Lung microvascular endothelial cell (primary cell): ENCODE results near the gene RFTN2. TPM values are rescaled to one million over a fixed set of nuclear protein-coding genes. Genes with fewer than 3 reads are reported as not detected.
"Not testable (repeated sequence)": the region's sequence is repeated elsewhere in the genome, so short reads cannot be mapped to it uniquely, and the experiment has no call there.

Source experiments
- DNase-seq, 2 donors: peaks; one replicate each; pipeline versions ENCODE4 v3.0.0 to v3.0.0-alpha.2; 2010; ENCODE audit warnings: low read depth in 2 of 2
- total RNA-seq: library from RNA; depleted of rRNA; stranded (reverse); fragments of >200 nt; gene quantifications from 2 replicates; pipeline ENCODE4 v1.2.1, GENCODE V29; 2014

RFTN2 gene
- total RNA-seq, 1 donor from 2014 or later, result 13.3 TPM

DNA sequence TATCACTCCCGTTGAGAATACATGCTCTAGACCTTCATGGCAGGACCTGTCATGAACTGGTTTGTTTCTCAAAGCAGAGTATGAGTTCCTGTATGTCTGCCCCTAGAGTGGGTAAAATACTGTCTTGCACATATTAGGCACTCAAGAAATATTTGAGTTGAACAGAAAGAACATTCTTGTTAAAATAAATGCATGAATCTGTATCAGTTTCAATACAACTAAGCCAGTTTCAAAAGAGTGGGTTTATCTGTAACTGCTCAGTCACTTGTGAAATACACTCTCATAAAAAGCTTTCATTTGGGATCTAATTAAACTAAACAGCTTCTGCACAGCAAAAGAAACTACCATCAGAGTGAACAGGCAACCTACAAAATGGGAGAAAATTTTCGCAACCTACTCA lies 69.2 kb downstream of the RFTN2 start:
- no peak for DNase-seq

DNA sequence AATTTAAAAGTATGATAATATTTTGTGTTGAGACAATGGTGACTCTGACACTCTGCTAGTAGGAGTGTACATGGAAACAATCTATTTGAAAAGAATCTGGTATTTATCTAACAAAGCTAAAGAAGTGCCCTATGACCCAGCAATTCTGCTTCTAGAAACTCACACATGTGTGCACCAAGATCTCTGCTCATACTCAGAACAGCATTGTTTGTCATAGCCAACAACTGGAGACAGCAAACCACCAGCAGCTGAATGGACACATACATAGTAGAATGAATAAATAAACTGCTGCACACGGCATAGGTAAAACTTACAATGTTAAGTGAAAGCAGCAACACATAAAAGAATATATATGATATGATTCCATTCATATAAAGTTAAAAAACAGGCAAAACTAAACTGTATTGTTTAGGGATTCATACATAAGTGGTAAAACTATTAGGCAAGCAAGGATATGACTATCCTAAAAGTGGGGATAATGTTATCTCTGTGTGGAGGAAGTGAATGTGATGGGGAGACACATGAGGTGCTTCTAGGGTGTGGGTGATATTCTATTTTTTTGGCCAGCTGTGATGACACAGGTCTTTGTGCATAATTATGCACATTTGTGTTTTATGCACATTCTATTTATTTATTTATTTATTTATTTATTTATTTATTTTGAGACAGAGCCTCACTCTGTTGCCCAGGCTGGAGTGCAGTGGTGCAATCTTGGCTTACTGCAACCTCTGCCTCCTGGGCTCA lies 71.1 kb downstream of the RFTN2 start:
- no peak for DNase-seq

DNA sequence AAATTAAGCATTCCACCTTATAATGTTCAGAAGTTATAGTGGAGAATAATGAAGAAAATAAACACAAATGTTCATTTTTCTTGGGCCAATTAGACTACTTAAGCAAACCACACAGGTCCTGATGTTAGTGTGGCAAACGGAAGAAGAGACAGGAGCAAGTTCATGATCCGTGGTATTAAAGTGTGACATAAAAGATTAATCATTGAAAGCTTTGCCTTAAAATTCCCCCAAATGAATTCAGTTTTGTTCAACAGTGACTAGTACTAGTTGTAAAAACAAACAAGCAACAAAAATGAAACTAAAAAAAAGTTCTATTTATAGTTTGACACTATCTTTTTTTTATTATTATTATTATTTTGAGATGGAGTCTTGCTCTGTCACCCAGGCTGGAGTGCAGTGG lies 73.7 kb downstream of the RFTN2 start:
- no peak for DNase-seq

DNA sequence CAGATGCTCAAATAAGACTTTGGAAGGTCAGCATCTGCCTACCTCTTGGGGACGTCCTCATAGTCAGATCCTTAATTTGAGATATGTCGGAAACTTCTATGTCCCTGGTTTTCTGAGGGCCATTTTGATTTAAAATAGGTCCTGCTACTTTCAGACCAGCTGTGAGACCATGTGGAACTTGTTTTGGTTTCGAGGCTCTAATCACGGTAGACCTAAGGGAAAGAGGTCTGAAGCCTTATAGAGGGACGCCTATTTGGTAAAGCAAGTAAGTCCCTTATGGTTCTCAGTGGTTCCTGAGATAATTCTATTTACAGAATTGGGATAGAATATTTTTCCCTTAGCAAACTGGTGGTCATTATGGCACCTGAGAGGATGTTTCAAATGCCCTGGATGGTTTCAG lies 75.1 kb downstream of the RFTN2 start:
- no peak for DNase-seq

DNA sequence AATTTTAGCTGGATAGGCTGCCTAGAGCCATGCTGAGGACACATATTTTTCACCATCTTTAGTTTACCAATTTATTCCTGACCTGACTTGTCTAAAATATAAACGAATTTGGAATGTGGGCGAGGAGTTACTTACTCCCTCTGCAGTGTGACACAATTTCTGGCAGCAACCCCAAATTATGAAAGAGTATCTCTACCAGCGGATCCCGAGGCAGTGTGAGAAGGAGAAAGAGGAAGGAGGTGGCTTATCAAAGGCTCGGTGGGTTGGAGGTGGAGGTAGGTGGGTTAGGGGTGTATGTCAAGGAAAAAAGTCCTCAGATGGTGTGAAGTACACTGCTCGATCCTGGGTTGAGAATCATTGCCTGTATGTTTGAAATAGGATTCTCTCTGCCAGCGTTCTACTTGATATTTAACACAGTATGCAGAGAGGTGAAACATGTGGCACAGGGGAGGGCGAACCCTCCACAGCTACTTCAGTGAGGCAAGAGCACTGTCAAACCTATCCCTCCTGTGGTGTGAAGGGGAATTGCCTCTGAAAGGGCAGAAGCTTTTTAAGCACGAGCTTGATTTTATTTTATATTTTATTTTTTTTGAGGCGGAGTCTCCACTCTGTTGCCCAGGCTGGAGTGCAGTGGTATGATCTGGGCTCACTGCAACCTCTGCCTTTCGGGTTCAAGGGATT lies 76.0 kb downstream of the RFTN2 start:
- peak; percentile 31 to 68 for DNase-seq

DNA sequence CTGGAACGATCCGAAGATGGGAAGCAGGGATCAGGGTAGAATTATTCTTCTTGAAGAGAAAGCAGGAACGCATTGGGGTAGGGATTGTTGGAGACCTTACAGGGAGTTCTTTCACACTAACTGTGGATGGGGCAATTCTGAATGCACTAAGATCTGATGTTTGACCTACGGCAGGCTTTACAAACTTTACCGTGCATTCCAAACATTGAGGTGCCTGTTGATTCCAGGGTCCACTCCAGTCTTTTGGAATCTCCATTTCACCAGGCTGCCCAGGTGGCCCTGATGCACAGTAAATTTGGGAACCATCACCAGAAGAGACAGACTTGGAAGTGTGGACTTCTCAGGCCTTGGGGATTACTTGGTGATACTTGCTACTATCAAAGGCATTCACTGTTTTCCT lies 76.9 kb downstream of the RFTN2 start:
- DNase-seq, result no peak

DNA sequence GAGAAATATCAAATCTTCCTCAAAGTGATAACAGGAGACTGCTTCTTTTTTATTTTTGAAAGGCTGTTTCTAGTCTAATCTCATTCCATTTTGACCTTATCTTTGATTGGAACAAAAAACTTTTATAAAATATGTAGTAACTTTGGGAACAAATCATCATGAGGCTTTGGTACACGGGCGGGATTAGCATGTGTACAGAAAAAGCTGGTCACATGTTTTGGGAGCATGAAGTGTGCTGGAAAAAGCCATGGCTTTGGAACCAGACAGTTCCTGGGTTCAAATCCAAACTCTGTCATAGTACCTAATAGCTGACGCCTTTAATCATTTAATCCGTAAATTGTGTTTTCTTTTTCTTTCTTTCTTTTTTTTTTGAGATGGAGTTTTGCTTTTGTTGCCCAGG lies 78.2 kb downstream of the RFTN2 start:
- DNase-seq, result no peak

DNA sequence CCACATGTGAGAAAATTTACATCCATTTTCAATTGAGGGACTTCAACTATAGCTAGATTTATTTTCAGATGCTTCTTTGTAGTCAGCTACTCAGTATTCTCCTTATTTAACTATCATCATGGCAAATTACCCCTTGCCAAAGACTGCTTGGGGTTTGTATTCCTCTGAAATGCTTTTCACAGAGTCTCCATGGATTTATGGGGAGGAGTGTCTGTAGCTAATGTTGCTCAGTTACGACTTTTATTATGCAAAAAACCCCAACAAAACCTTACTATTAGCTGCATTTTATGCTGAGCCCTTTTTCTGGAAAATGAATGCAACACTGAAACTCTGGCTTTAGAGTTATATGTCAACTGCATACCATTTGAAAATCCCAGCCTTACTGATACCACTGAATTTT lies 78.6 kb downstream of the RFTN2 start:
- no peak for DNase-seq

DNA sequence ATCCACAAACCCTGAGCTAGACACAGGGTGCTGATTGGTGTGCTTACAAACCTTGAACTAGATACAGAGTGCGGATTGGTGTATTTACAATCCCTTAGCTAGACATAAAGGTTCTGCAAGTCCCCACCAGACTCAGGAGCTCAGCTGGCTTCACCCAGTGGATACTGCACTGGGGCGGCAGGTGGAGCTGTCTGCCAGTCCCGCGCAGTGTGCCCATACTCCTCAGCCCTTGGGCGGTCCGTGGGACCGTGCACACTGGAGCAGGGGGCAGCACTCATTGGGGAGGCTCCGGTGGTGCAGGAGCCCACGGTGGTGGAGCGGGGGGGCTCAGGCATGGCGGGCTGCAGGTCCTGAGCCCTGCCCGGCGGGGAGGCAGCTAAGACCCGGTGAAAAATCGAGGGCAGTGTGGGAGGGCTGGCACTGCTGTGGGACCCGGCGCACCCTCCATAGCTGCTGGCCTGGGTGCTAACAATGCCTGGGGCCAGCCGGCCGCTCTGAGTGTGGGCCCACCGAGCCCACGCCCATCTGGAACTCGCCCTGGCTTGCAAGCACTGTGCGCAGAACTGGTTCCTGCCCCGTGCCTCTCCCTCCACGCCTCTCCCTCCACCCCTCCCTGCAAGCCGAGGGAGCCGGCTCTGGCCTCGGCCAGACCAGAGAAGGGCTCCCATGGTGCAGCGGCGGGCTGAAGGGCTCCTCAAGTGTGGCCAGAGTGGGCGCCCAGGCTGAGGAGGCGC lies 83.9 kb downstream of the RFTN2 start:
- no peak for DNase-seq

DNA sequence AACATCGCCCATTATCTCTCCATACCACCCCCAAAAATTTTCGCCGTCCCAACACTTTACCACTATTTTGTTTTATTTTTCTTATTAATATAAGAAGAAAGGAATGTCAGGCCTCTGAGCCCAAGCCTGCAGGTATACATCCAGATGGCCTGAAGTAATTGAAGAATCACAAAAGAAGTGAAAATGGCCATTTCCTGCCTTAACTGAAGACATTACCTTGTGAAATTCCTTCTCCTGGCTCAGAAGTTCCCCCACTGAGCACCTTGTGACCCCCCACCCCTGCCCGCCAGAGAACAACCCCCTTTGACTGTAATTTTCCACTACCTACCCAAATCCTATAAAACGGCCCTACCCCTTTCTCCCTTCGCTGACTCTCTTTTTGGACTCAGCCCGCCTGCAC lies 88.1 kb downstream of the RFTN2 start:
- not testable (repeated sequence) for DNase-seq

DNA sequence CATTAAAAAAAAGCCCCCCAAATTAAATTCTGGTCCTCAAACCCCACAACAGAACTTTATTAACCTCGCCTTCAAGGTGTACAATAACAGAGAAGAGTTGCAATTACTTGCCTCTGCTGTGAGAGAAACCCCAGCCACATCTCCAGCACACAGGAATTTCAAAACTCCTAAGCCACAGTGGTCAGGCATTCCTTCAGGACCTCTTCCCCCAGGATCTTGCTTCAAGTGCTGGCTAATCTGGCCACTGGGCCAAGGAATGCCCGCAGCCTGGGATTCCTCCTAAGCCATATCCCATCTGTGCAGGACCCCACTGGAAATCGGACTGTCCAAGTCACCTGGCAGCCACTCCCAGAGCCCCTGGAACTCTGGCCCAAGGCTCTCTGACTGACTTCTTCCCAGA lies 95.2 kb downstream of the RFTN2 start:
- not testable (repeated sequence) for DNase-seq

DNA sequence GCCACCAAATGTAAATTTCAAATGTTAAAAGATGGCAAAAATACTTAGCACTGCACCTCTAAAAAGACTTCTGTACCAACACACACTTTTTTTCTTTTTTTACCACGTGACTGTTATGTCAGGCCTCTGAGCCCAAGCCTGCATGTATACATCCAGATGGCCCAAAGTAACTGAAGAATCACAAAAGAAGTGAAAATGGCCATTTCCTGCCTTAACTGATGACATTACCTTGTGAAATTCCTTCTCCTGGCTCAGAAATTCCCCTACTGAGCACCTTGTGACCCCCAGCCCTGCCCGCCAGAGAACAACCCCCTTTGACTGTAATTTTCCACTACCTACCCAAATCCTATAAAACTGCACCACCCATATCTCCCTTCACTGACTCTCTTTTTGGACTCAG lies 97.1 kb downstream of the RFTN2 start:
- not testable (repeated sequence) for DNase-seq

DNA sequence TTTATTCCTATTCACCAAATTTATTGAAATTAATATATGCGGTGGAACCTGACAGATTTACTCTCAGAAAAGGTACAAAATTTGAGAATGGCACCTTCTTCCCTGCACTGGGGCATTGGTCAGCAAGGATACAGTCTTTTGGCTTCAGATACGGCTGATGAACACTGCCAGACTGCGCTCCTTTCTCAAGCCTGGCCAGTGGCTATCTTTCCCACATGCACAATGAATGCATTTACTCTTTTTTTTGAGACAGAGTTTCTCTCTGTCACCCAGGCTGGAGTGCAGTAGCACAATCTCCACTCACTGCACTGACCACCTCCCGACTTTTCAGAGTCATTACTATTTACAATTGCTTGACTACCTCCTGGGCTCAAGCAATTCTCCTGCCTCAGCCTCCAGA lies 97.9 kb downstream of the RFTN2 start:
- DNase-seq, result peak in 1 of 2 donors; percentile 12

DNA sequence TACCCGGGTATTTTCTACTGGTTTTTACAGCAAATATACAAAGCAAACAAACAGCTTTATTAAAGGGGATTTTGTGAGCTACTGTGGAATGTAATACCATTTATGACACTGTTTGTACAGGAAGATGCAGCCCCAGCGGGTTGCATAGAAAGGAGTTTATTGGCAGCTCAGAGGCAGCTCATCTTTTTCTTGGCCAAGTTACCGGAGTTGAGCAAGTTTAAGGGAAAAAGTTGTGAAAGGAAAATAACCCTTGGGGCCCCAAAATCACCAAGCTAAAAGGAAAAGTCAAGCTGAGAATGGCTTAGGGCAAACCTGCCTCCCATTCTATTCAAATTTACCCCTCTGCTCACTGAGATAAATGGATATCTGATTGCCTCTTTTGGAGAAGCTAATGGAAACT lies 98.8 kb downstream of the RFTN2 start:
- DNase-seq, result peak in 1 of 2 donors; percentile 92

DNA sequence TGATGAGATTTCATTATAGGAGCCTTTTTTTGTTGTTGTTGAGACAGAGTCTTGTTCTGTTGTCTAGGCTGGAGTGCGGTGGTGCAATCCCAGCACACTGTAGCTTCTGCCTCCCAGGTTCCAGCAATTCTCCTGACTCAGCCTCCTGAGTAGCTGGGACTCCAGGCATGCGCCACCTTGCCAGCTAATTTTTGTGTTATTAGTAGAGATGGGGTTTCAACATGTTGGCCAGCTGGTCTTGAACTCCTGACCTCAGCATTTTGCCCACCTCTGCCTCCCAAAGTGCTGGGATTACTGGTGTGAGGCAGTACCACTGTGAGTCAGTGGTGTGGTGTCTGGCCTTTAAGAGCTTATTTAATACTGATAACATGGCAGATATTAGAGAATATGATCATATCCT lies 99.4 kb downstream of the RFTN2 start:
- peak in 1 of 2 donors; percentile 24 for DNase-seq

DNA sequence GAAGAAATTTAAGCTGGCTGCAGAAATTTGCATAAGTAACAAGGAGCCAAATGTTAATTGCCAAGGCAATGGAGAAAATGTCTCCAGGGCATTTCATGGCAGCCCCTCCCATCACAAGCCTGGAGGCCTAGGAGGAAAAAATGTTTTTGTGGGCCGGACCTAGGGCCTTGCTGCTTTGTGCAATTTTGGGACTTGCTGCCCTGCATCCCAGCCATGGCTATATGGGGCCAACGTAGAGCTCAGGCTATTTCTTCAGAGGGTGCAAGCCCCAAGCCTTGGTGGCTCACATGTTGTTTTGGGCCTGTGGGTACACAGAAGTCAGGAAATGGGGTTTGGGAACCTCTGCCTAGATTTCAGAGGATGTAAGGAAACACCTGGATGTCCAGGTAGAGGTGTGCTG lies 101.8 kb downstream of the RFTN2 start:
- DNase-seq, result no peak

DNA sequence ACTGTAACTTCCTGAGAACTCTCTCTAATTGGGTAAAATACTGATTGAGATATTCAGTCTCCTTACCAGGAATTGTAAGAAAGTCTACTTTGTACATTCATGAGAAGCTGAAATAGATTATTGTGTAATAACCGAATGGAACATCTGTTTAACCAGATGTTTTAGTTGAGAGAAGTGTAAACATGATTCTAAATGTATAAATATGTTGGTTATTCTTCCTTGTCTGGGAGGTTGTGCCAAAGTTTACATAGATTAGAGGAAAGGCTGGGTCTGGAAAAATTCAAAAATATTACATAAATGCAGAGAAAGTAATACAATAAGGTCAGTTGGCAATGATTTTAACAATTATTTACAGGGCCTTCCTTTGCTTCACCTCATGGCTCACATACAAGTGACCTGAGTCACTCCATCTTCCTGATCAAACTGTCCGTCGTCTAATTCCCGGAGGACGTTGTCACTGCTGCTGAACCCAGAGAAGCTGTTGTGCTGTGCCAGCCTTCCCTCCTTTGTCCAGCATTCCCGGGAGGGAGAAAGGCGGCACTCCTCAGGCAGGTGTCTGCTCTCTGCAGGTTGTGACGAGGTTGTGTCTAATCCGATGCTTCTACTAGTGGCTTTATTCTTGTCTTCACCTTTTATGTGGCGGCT lies 103.6 kb downstream of the RFTN2 start:
- peak; percentile 30 to 40 for DNase-seq

DNA sequence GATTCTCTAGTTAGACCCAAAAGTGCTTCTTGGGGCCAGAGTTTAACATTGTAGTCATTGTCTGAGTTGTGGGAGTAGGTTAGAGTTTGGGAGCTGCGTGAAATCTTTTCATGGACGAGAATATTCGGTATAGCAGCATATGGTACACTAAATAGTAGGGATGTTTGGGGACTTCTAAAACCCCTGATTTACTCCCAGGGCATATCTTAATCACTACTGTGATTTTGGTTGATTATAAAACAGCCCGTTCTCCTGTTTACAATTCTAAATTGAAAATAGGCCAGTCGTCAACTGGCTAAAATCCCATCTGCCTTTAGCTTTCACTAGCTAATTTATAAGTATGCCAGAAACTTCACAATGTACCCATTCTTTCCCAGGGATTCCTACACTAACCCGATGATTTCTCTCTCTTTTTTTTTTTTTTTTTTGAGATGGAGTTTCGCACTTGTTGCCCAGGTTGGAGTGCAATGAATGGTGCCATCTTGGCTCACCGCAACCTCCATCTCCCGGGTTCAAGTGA lies 115.2 kb downstream of the RFTN2 start:
- no peak for DNase-seq

DNA sequence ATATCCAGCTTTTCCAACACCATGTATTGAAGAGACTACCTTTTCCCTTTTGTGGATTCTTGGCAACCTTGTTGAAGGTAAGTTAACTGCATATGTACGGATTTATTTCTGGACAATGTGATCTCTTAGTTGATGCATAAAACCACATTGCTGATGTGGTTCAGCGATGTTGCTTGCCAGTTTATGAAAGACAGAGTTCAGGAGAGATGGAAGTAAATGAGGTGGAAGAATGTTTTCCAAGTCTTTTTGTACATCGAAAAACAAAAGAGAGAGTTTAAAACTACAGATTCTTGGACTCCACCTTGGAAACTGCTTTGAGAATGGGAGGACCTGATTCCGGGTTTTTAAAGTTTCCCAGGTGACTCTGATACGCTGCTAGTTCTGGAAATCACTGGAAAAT lies 115.7 kb downstream of the RFTN2 start:
- DNase-seq, result no peak

DNA sequence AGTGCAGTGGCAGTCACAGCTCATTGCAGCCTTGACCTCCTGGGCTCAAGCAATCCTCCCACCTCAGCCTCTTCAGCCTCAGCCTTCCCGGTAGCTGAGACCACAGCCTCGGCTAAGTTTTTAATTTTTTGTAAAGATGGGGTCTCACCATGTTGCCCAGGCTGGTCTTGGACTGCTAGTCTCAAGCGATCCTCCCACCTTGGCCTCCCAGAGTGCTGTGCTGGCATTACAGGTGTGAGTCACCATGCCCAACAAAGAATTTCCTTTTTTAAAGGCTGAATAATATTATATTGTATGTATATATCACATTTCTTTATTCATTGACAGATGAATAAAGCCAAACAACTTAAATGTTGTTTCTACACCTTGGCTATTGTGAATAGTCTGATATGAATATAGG lies 117.0 kb downstream of the RFTN2 start:
- no peak for DNase-seq

DNA sequence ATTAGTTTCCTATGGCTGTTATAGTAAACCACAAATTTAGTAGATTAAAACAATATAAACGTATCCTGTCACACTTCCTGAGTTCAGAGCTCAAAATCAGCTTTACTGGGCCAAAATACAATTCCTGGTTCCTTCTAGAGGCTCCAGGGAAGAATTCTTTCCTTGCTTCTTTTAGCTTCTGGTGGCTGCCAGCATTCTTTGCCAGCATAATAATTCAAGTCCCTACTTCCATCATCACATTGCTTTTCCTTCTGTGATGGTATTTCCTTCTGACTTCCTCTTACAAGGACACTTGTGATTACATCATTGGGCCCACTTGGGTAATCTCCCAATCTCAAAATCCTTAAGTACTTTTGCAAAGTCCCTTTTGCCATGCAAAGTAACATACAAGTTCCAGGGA lies 118.9 kb downstream of the RFTN2 start:
- DNase-seq, result peak; percentile 61 to 78

DNA sequence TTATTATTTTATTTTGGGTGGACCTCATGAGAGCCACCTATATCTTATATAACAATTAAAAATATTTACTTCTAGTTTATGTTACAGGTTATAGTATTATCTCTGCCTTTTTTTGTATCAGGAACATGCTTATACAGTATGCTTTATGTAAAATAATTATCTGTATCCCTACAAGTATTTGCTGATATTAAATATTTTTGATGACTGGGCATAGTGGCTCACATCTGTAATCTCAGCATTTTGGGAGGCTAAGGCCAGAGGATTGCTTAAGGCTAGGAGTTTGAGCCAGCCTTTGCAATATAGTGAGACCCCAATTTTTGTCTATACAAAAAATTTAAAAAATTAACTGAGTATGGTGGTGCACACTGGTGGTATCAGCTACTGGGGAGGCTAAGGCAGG lies 119.9 kb downstream of the RFTN2 start:
- DNase-seq, result no peak
